ENCODE measurements around the gene SLC12A7.
"Not testable (repeated sequence)": the region's sequence is repeated elsewhere in the genome, so short reads cannot be mapped to it uniquely, and the experiment has no call there.

The SLC12A7 gene

GRCh38 chr5:1095302-1095989 is 16.4 kb downstream of the SLC12A7 start:
- DNase-seq: no peak

GRCh38 chr5:1094670-1095190 is 17.1 kb downstream of the SLC12A7 start:
- DNase-seq: no peak

GRCh38 chr5:1093361-1093760 is 18.5 kb downstream of the SLC12A7 start:
- no peak for DNase-seq

GRCh38 chr5:1092122-1092521 is 19.7 kb downstream of the SLC12A7 start:
- DNase-seq: no peak

- no peak for DNase-seq
Measured at GRCh38 chr5:1091632-1092031, 20.2 kb downstream of the SLC12A7 start.

DNA sequence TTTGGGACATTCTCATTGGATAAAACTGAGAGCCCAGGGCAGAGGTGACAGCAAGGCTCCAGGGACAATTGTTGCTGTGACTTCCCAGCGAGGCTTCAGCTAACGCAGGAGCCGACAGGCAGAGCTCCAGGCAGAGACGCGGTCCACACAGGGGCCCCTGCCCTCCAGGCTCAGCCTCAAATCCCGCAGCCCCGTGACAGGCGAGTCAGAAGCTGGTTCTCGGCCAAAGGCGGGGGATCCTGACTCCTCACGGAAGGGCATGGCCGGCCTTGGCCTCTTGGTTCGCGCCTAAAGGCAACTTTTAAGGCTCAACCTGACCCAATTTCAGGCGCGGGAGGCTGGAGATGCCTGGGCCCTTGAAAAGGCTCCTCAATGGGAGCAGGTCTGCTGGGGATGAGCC is 21.3 kb downstream of the SLC12A7 start:
- DNase-seq: no peak

DNA sequence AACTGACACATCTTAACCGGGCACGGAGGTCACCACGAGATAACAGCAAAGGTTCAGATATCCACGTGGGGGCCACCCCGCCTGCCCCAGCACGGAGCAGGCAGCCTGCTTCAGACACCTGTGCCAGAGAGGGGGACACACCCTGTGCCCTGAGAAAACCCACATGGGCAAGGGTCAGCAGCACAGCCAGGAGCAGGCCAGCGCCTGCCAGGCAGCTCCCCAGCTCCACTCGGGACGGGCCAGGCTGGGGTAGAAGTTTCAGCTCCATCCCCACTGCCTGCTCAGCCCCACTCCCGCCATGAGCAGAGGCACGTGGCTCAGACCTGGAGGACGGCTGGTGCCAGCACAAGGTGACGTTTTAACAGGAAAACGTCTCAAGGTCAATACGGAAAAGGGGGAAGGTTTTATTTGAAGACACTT is 22.2 kb downstream of the SLC12A7 start:
- no peak for DNase-seq

DNA sequence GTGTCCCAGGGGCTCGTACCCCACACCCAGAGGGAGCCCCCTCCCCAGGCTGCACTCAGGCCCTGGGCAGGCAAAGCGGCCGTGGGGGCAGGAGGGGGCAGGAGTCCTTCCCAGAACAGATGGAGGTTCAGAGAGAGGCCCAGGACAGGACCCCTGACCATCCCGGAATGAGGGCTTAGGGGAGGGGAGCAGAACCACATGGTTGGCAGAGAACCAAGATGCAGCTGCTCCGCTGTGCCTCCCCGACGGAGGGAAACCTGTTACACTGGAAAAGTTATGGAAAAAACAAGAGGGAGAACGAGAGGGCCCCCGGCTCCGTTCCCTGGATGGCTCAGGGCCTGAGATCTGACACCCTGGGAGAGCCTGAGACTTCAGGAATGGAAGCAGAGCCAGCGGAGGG is 22.7 kb downstream of the SLC12A7 start:
- DNase-seq: no peak

GRCh38 chr5:1088726-1089125 is 23.1 kb downstream of the SLC12A7 start:
- no peak for DNase-seq

DNA sequence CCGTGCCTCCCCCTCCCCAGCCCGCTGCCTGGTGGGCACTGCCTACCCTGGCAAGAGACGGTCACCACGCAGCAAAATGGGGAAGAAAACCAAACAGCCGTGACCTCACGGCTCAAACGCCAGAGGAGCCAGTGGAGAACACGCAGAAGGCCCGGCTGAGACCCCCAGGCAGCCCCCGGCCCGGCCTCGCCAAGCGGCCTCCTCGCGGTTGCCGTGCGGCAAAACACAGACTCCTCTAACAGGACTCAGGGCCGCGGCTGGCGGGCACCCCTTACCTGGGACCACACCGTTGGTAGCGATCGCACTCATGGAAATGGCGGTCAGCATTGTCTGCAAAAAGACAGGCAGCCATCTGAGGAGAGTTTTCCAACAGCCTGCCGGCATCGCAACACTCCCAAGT is 23.8 kb downstream of the SLC12A7 start:
- DNase-seq: no peak

DNA sequence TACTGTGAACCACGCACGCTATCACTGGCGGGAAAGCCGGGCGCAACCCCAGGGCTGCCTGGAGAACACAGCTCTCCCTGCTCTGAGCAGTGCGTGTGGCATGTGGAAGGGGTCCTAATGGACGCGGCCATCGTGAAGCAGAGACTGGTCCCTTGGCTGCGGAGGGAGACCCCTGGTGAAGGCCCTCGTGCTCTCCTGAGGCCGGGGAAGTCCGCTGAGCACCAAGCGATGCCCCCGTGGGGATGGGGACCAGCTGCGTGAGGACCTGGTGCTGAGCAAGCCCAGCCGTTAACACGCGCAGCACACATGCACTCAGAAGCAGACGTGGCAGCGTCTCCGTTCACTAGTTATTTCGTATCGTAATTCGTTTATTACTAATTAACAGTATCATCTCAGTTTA is 24.4 kb downstream of the SLC12A7 start:
- DNase-seq: no peak

DNA sequence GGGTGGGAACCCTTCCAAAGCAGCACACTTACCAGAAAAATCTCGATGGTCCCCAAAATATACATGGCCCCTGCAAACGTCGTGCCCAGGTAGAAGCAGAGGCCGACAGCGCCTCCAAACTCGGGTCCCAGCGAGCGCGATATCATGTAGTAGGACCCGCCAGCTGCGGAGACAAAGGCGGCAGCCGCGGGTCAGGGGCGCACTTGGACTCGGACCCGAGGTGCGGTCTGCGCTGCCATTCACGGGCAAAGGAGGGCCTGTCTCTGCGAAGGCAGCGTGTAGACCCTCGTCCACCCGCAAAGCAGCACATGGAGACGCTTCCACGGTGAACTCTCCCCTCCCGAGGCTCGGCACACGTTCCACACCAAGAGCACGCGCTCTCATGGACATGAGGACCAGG is 25.0 kb downstream of the SLC12A7 start:
- no peak for DNase-seq

GRCh38 chr5:1086137-1086536 is 25.7 kb downstream of the SLC12A7 start:
- DNase-seq: no peak

GRCh38 chr5:1085391-1085790 is 26.5 kb downstream of the SLC12A7 start:
- DNase-seq: no peak

GRCh38 chr5:1083823-1084605 is 27.8 kb downstream of the SLC12A7 start:
- DNase-seq: no peak

DNA sequence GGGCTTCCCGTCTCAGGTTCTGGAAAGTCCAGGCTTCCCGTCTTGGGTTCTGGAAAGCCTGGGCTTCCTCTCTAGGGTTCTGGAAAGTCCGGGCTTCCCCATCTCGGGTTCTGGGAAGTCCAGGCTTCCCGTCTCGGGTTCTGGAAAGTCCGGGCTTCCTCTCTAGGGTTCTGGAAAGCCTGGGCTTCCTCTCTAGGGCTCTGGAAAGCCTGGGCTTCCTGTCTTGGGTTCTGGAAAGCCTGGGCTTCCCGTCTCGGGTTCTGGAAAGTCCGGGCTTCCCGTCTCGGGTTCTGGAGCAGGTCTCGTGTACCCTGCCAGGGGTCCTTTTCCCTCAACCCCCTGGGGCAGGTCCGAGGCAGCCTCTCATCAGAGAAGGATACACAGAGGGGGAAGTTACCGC is 28.8 kb downstream of the SLC12A7 start:
- DNase-seq: not testable (repeated sequence)

DNA sequence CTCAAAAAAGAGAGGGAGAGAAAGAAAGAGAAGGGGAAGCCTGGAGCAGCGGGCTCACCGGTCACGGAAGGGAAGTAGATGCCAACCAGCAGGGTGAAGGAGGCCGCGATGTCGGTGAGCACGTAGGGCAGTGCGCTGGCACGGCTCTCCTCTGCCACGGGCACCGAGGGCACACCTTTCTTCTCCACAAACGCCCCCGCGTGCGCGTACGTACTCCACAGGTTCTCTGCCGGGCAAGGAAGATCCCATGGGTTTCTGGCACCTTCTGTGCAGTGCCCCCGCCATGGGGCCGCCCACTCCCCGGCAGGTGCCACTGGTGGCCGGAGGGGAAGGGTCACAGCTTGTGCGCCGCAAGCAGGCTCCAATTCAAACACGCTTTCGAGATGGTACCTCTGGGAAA is 30.3 kb downstream of the SLC12A7 start:
- no peak for DNase-seq

GRCh38 chr5:1080432-1080831 is 31.4 kb downstream of the SLC12A7 start:
- DNase-seq: no peak

- no peak for DNase-seq
Measured at GRCh38 chr5:1079961-1080360, 31.9 kb downstream of the SLC12A7 start.

DNA sequence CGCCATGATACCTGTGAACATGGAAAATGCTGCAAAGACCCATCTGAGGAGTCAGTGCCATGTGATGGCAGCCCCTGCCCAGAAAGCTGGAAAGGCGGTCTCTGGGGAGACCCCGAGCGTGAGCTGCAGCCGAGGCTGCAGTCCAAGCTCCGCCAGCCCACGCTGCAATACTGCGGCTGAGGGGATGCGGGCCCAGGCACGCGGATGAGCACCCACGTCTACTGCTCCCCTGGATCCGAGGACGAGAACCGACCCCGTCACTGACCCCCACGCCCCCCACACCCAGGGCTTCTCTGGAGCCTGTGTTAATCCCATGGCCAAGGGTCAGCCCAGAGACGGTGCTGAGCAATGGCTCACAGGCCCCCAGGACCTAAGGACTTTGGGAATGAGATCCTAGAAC is 32.4 kb downstream of the SLC12A7 start:
- no peak for DNase-seq

- DNase-seq: no peak
Measured at GRCh38 chr5:1078851-1079250, 33.0 kb downstream of the SLC12A7 start.

DNA sequence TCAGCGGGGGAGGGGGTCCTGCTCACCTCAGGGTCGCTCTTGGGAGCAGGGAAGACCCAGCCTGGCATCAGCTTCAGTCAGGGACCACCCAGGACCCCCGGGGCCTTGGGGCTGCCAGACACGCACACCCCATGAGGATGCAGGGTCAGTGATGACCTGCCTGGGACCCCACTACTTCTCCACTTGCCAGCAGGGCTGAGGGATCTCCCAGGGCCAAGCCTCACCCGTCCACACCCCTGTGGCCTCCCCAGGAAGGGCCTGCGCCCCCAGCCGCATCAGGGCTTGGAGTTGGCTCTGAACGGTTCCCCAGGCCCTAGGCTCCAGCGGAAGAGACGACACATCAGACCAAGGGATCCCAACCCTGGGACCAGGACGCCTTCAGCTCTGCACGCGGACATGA is 33.7 kb downstream of the SLC12A7 start:
- no peak for DNase-seq

GRCh38 chr5:1077491-1078020 is 34.3 kb downstream of the SLC12A7 start:
- no peak for DNase-seq

GRCh38 chr5:1077026-1077425 is 34.8 kb downstream of the SLC12A7 start:
- no peak for DNase-seq

Measured in NCI-H1930 (cell line).